Measurements from ENCODE around the gene HEPH.

DNA sequence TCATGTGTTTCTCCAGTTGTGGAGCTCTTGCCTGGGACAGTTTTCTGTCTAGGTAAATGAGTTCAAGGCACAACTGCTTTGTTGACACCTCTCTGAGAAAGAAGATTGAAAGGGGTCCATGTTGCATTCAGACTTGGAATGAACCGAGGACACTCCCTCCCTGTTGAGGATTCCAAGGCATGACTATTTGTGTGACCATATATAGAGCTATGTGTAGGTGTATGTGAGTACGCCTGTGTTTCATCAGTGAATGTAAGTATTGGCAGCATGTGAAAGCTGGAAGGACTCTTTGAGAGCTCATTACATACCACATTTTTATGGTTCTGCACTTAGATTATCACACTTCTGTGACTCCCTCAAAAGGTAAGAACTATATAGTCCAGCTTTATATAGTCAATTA lies 3.4 kb downstream of the HEPH start:
- TF ChIP-seq ZNF274 (IDR thresholded peaks at IDR 0.05; ENCODE audit: low read depth, low read length) (no peak), YY1 (IDR thresholded peaks at IDR 0.05; ENCODE audit: insufficient read depth, insufficient read length) (no peak)
